GM10248 (cell line): ENCODE measurements around the gene CENPL.

Experiments
- CTCF ChIA-PET: fragments of 300-600 bp; sonication (Branson Sonifier 250); formaldehyde crosslinking; extraction: SDS; loops from one replicate; lab custom pipeline; 2021; ENCODE audit warnings: antibody characterized with exemption; lab: Yijun Ruan, JAX
- POLR2A ChIA-PET: fragments of 350-650 bp; sonication (Branson Sonifier 250); formaldehyde crosslinking; extraction: SDS; loops from one replicate; lab custom pipeline; 2020; ENCODE audit warnings: antibody characterized with exemption; lab: Yijun Ruan, JAX
- DNase-seq: peaks from one replicate; pipeline ENCODE4 v3.0.0; 2012; ENCODE audit errors: extremely low spot score
- CTCF ChIP-seq: IDR thresholded peaks from 2 replicates; pipeline ENCODE4 v1.5.1; 2012; ENCODE audit warnings: mild to moderate bottlenecking, low read depth; ENCODE audit errors: extremely low read depth, missing control alignments, control extremely low read depth

Gene CENPL

DNA sequence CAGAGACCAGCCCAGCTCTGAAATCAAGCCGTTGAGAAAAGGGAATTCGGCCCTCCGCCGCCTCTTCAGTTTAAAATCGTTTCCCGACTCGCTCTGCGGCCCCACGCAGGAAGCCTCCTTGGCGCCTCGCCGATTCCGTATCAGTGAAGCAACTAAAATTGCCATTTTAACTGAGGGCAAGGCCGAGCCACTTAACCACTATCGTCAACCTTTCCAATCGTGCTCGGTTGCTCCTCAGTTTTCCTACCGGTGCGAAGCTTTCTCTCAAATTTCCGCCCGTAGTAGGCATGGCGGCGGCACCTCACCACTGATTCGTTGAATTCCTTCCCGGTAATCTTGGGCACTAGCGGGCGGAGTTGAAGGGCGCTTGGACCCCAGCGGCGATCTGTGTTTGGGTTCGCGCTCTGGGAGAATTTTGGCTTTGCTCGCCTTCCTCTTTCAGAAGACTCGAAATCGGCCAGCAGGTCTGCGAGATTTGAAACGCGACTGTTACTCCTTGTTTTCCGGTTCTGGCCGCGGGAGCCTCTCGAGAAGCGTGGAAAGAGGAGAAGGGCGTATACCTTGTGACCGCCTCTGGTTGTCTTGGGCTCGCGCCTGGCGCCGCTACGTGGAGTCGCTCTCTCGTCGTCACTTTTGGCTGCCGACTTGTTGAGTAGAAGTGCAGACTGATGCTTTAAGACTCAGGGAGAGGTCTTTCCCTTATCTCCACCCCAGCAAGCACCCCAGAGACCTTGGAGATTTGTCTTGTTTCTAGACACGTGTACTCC lies at the start of gene CENPL, which contains the start of gene DARS2:
CENPL (minus strand) TSS at position 569 of the 767 bp plus-strand sequence. CDS start 13,584 bp downstream, outside the sequence.
DARS2 (plus strand) TSS at position 359 of the 767 bp plus-strand sequence. CDS start 557 bp downstream, outside the sequence.
- ChIA-PET POLR2A (interaction anchor here (1.0 to 1.4 kb wide), 2 partner anchors 39 to 43 kb away, joined by 4 read pairs; partner anchors contain the start of gene GAS5), CTCF (interaction anchor here (0.9 to 4.0 kb wide), 8 partner anchors 13 to 1080 kb away, joined by 3 to 25 read pairs (median 3); no protein-coding TSS in a partner anchor)
- TF ChIP-seq CTCF: peak; percentile 25
- DNase-seq: peak; percentile 90

DNA sequence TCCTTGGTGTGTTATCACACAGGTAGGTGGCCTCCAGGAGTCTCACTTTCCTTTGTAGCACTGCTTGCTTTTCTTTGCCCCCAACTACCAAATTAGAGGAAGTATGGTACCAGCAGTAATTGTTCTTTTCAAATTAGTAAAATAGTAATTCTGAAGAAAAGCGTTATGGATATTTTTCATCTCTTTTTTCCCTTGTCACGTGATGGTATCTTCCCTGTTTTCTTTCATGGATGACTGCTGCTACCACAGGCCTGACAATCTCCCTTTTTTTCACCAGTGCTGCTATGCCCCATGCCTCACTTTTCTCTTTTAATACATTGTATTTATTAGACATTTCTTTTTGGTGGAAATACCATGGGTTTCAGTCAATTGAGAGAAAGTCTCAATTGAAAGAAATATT lies 46.8 kb upstream of the CENPL start:
- ChIA-PET POLR2A (interaction anchor here (2.5 kb wide), 1 partner anchor 11 kb away, joined by 7 read pairs; no protein-coding TSS in a partner anchor), CTCF (no interaction called here)
- DNase-seq: no peak
- TF ChIP-seq CTCF: no peak

- CTCF ChIA-PET: interaction anchor here (0.9 kb wide), 1 partner anchor 31 kb away, joined by 3 read pairs; no protein-coding TSS in a partner anchor
- POLR2A ChIA-PET: interaction anchor here (2.5 kb wide), 1 partner anchor 10 kb away, joined by 7 read pairs; no protein-coding TSS in a partner anchor
These were observed 46.4 kb upstream of the CENPL start for GRCh38 chr1:173871091-173871490.

GRCh38 chr1:173870252-173871075 lies 45.8 kb upstream of the CENPL start:
- peak; percentile 32 for DNase-seq
- POLR2A ChIA-PET: interaction anchor here (1.5 to 2.5 kb wide), 2 partner anchors 10 to 156 kb away, joined by 4 to 7 read pairs; partner anchors contain the start of gene KLHL20
- CTCF ChIA-PET: interaction anchor here (0.9 to 1.7 kb wide), 7 partner anchors 10 to 1125 kb away, joined by 3 to 6 read pairs (median 3); no protein-coding TSS in a partner anchor
- no peak for TF ChIP-seq CTCF

More at GRCh38 chr1:173871091-173871490, 46.4 kb upstream of the CENPL start:
- no peak for TF ChIP-seq CTCF
- no peak for DNase-seq

DNA sequence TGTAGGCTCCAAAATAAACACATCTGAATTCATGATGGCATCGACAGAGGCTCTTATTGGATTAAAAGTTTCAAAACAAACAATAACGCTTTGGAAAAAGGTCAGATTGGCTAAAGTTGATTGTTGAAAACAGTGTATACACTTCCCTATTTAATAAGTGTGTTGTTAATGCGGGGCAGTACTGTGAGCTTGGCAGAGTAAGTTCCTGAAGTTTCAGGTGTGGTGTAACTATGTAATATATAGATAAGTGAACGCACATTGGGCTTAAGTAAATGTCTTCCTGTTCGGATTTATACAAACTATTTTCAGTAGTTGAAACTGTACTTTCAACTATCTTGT lies 44.3 kb upstream of the CENPL start:
- POLR2A ChIA-PET: interaction anchor here (1.0 to 2.5 kb wide), 5 partner anchors 8 to 392 kb away, joined by 3 to 11 read pairs (median 4); partner anchors contain the start of genes KLHL20 and PRDX6
- TF ChIP-seq CTCF: no peak
- DNase-seq: no peak
- CTCF ChIA-PET: interaction anchor here (1.3 to 1.7 kb wide), 4 partner anchors 8 to 1127 kb away, joined by 3 to 6 read pairs (median 5); no protein-coding TSS in a partner anchor
